HepG2 (cell line): Measurements from ENCODE around the gene KDM5C. TPM values are rescaled to one million over a fixed set of nuclear protein-coding genes. Genes with fewer than 3 reads are reported as not detected.

Experiments used
- ATAC-seq: fragments of 200-7000 bp; cut with Tn5 transposase; 3 replicates; pipeline ENCODE4 v1.9.1; 2020; ENCODE audit warnings: mild to moderate bottlenecking, moderate library complexity
- BruUV-seq: library from RNA; stranded (reverse); fragments of 400-500 nt; replicated peaks from 2 replicates; lab custom pipeline; 2021; lab: Mats Ljungman, UMichigan
- CTCF ChIA-PET: fragments of 300-600 bp; formaldehyde crosslinking; extraction: SDS; loops from one replicate; lab custom pipeline; 2021; ENCODE audit warnings: low total read pairs, inconsistent platforms, low intra/inter-chr PET ratio; lab: Yijun Ruan, JAX
- POLR2A ChIA-PET: fragments of 350-600 bp; sonication (Branson Sonifier 250); formaldehyde crosslinking; loops from one replicate; lab custom pipeline; 2020; ENCODE audit warnings: antibody characterized with exemption, inconsistent platforms; lab: Yijun Ruan, JAX
- DNase-seq: peaks from one replicate; pipeline ENCODE4 v3.0.0-alpha.2; 2015; ENCODE audit warnings: low spot score
- FAIRE-seq: peaks from 3 replicates; lab custom pipeline; 2011; peaks lifted over from hg19 to GRCh38; lab: Jason Lieb, UNC
- H2AFZ ChIP-seq: one replicate; pipeline ENCODE4 v1.6.1; 2011; ENCODE audit warnings: low read length, inconsistent platforms
- H3K27ac ChIP-seq: fragments of 300-600 bp; 3 replicates; pipeline ENCODE4 v1.8.0; 2011; ENCODE audit warnings: mixed run types, mild to moderate bottlenecking, mixed read lengths, low read length, inconsistent platforms; ENCODE audit not compliant: insufficient read depth; ENCODE audit errors: extremely low read length
- H3K27me3 ChIP-seq, 2 experiments: fragments of 200-600 bp in 1 of 2; 2 replicates in 1 of 2; 3 replicates in 1 of 2; pipeline versions ENCODE4 v1.6.0 to v1.8.0; 2011; ENCODE audit warnings: low read length in 2 of 2, mild to moderate bottlenecking in 2 of 2, moderate library complexity in 2 of 2, inconsistent platforms in 1 of 2; ENCODE audit not compliant: insufficient read depth in 2 of 2, control insufficient read depth in 1 of 2
- H3K36me3 ChIP-seq, 2 experiments: fragments of 200-600 bp in 1 of 2; replicated peaks in 1 of 2; 2 replicates in 1 of 2; 3 replicates in 1 of 2; pipeline versions ENCODE4 v1.5.1 to v1.8.0; 2011; ENCODE audit warnings: low read length in 2 of 2, inconsistent platforms in 1 of 2; ENCODE audit not compliant: insufficient read depth in 2 of 2, control insufficient read depth in 1 of 2
- H3K4me1 ChIP-seq: 2 replicates; pipeline ENCODE4 v1.5.1; 2012; ENCODE audit warnings: low read length, inconsistent platforms; ENCODE audit not compliant: insufficient read depth
- H3K4me2 ChIP-seq: 2 replicates; pipeline ENCODE4 v1.6.0; 2011; ENCODE audit warnings: low read depth, low read length, inconsistent platforms
- H3K4me3 ChIP-seq, 3 experiments: fragments of 200-600 bp in 1 of 3; sonication (generic), shearing (Covaris generic) in 1 of 3; replicated peaks in 1 of 3; 2 replicates each; pipeline ENCODE4 v1.5.1; 2011 to 2016; ENCODE audit warnings: low read length in 3 of 3, inconsistent platforms in 2 of 3, low read depth in 2 of 3, mild to moderate bottlenecking in 2 of 3, control low read depth in 1 of 3, mixed read lengths in 1 of 3; ENCODE audit not compliant: insufficient read depth in 1 of 3
- H3K79me2 ChIP-seq: one replicate; pipeline ENCODE4 v1.6.1; 2011; ENCODE audit warnings: low read length, inconsistent platforms; ENCODE audit not compliant: insufficient read depth
- H3K9ac ChIP-seq: 2 replicates; pipeline ENCODE4 v1.6.0; 2011; ENCODE audit warnings: mild to moderate bottlenecking, low read depth, low read length, inconsistent platforms; ENCODE audit not compliant: insufficient read depth
- H3K9me3 ChIP-seq: 2 replicates; pipeline ENCODE4 v1.5.1; 2012; ENCODE audit warnings: mild to moderate bottlenecking, low read length
- H4K20me1 ChIP-seq: 2 replicates; pipeline ENCODE4 v1.6.0; 2011; ENCODE audit warnings: inconsistent platforms, mild to moderate bottlenecking, low read length, moderate library complexity; ENCODE audit not compliant: insufficient read depth
- ATF5 ChIP-seq: sonication (generic); formaldehyde crosslinking; IDR thresholded peaks from 2 replicates; pipeline ENCODE4 v1.4.0; 2020; ENCODE audit warnings: mild to moderate bottlenecking, low read depth, missing genetic modification reagents
- DMTF1 ChIP-seq: sonication (generic); formaldehyde crosslinking; IDR thresholded peaks from 2 replicates; pipeline ENCODE4 v1.4.0; 2020; ENCODE audit warnings: mild to moderate bottlenecking, missing genetic modification reagents
- HMGA1 ChIP-seq: sonication (generic); formaldehyde crosslinking; conservative IDR thresholded peaks from 2 replicates; pipeline ENCODE4 v1.4.0; 2020; ENCODE audit warnings: missing genetic modification reagents
- KDM4B ChIP-seq: sonication (generic); formaldehyde crosslinking; IDR thresholded peaks from 2 replicates; pipeline ENCODE4 v1.4.0; 2020; ENCODE audit warnings: missing genetic modification reagents
- NBN ChIP-seq: fragments of 450-650 bp; conservative IDR thresholded peaks from 2 replicates; pipeline ENCODE4 v1.6.1; 2017
- NFKBIZ ChIP-seq: IDR thresholded peaks from 2 replicates; pipeline ENCODE4 v1.6.1; 2018; ENCODE audit warnings: missing genetic modification reagents, missing compliant biosample characterization
- PCBP1 ChIP-seq: fragments of 200-400 bp; formaldehyde crosslinking; IDR thresholded peaks from 2 replicates; pipeline ENCODE4 v1.6.1; 2017; ENCODE audit warnings: mild to moderate bottlenecking, low read depth, low read length, borderline replicate concordance
- POLR2G ChIP-seq: fragments of 200-400 bp; formaldehyde crosslinking; IDR thresholded peaks from 2 replicates; pipeline ENCODE4 v1.6.1; 2018; ENCODE audit warnings: mild to moderate bottlenecking, low read depth, low read length, moderate library complexity
- ZBTB49 ChIP-seq: sonication (generic); formaldehyde crosslinking; IDR thresholded peaks from 2 replicates; pipeline ENCODE4 v1.4.0; 2020; ENCODE audit warnings: missing genetic modification reagents, borderline replicate concordance
- ZNF230 ChIP-seq: sonication (generic); formaldehyde crosslinking; IDR thresholded peaks from 2 replicates; pipeline ENCODE4 v1.4.0; 2020; ENCODE audit warnings: mild to moderate bottlenecking, missing genetic modification reagents
- ZNF30 ChIP-seq: sonication (generic); formaldehyde crosslinking; IDR thresholded peaks from 2 replicates; pipeline ENCODE4 v1.5.0; 2020; ENCODE audit warnings: mild to moderate bottlenecking, missing genetic modification reagents
- ZNF512B ChIP-seq: sonication (generic); formaldehyde crosslinking; IDR thresholded peaks from 2 replicates; pipeline ENCODE4 v1.5.1; 2020; ENCODE audit warnings: missing genetic modification reagents, mild to moderate bottlenecking, borderline replicate concordance
- ZNF543 ChIP-seq: sonication (generic); formaldehyde crosslinking; IDR thresholded peaks from 2 replicates; pipeline ENCODE4 v1.4.0; 2020; ENCODE audit warnings: mild to moderate bottlenecking, missing genetic modification reagents
- WGBS: methylation state at CpG from one replicate; pipeline ENCODE4 v1.1.6; 2017; ENCODE audit warnings: low lambda C conversion rate; 5-methylcytosine and 5-hydroxymethylcytosine counted together
- in situ Hi-C: cut with HindIII; loops from 2 replicates; pipeline ENCODE4 v1.10.0; 2017; ENCODE audit warnings: low pct_unique_long_range_greater_than_20kb; ENCODE audit not compliant: extremely low pct_ligation_motif_present
- intact Hi-C: fragments of 100-400 bp; cut with micrococcal nuclease; formaldehyde crosslinking; loops from one replicate; pipeline ENCODE4 v1.10.0; 2022; ENCODE audit not compliant: unreplicated experiment
- polyA plus RNA-seq, 8 experiments: library from polyadenylated mRNA; depleted of rRNA in 3 of 8; stranded (reverse) in 7 of 8; unstranded in 1 of 8; fragments of >200 nt; fragmentation: Illumina TruSeq in 4 of 8; extraction: Trizol in 4 of 8; gene quantifications; 2 replicates each; pipeline versions ENCODE4 v1.2.1 to v1.2.3, GENCODE V29; 2011 to 2016; ENCODE audit warnings: low read depth in 4 of 8, missing spikeins in 1 of 8, mixed read lengths in 1 of 8; ENCODE audit not compliant: insufficient read depth in 1 of 8
- total RNA-seq, 5 experiments: library from RNA; depleted of rRNA; stranded (reverse); fragments of >200 nt; fragmentation: Illumina TruSeq; extraction: Trizol; gene quantifications; 2 replicates each; pipeline ENCODE4 v1.2.3, GENCODE V29; 2016; ENCODE audit warnings: low read depth in 1 of 5

KDM5C gene
- total and polyA plus RNA-seq, 2 of the 13 experiments (the other 11 are each of a cell fraction or from before 2014, with no cell fraction given) = 32.5 to 34.0 TPM

DNA sequence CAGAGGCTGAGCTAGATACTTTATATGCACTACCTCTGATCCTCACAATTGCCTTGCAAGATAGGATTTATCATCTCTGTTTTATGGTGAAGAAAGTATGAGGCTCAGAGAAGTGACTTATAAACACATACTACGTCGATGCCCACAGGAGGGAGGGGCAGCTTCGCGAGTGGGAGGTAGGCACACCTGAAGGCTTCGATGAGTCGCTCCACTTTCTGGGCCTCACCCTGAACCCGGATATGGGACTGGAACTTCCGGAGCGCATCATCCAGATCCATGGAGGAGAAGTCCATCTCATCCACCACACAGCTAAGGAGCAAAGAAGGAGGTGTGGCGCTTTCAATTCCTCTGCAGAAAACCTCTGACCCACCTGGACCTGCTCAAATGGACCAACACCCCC lies 22.9 kb upstream of the KDM5C start (continued):
- TF ChIP-seq ZNF512B (no peak), ZNF543 (CRISPR knock-in tag) (no peak), ZNF230 (no peak), DMTF1 (CRISPR knock-in tag) (no peak), POLR2G (no peak), HMGA1 (no peak), NFKBIZ (CRISPR knock-in tag) (no peak)

DNA sequence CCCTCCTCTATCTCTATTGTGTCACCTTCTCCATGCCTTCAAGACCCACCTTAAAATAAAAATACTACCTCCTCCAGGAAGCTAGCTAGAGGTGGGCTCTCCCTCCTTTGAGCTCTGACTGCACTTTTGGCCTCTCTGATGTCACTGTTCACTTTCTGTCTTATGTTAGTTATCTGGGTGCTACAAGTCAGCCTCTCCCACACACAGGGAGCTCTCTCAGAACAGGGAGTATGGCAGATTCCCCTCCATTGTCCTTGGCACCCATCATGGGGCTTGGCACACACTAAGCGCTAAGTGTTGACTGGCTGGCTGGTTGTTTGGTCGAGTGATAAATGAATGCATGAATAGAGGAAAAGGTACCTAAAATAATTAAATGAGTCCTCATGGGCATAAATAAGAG lies 21.2 kb upstream of the KDM5C start:
- POLR2A ChIA-PET = no interaction called here
- no TSS peak for BruUV-seq
- Histone ChIP-seq H3K27ac (no peak overlapping the region), H3K9me3 (no peaks in the 10 kb centered on the region), H3K9ac (no peak overlapping the region), H3K79me2 (no peaks in the 10 kb centered on the region), H3K4me1 (no peaks in the 10 kb centered on the region), H3K4me3 (no peak overlapping the region), H4K20me1 (no peaks in the 10 kb centered on the region), H3K4me2 (no peak overlapping the region), H3K36me3 (no peaks in the 10 kb centered on the region), H3K27me3 (no peaks in the 10 kb centered on the region), H2AFZ (no peak overlapping the region)
- intact Hi-C loops = no loop called here
- no peak for ATAC-seq
- no peak for FAIRE-seq
- no peak for DNase-seq
- CTCF ChIA-PET = no interaction called here
- WGBS = 53% methylated on average over 2 of the region's 2 CpGs
- in situ Hi-C loops = no loop called here
- TF ChIP-seq ZNF30 = no peak
- TF ChIP-seq NBN = no peak
- TF ChIP-seq PCBP1 = no peak
- TF ChIP-seq ZBTB49 (CRISPR knock-in tag) = no peak
- no peak for TF ChIP-seq KDM4B (CRISPR knock-in tag)
- no peak for TF ChIP-seq ATF5 (CRISPR knock-in tag)
